Stimulated activated CD8-positive, alpha-beta memory T cell treated with anti-CD3 and anti-CD28 coated beads, Interleukin-15, amount 100 ng/mL, for 1 hour (primary cell): Measurements from ENCODE around the gene PSAPL1.

Experiments
- DNase-seq: peaks from one replicate; pipeline ENCODE4 v3.0.0-alpha.2; 2020; ENCODE audit warnings: low read depth

The PSAPL1 gene

DNA sequence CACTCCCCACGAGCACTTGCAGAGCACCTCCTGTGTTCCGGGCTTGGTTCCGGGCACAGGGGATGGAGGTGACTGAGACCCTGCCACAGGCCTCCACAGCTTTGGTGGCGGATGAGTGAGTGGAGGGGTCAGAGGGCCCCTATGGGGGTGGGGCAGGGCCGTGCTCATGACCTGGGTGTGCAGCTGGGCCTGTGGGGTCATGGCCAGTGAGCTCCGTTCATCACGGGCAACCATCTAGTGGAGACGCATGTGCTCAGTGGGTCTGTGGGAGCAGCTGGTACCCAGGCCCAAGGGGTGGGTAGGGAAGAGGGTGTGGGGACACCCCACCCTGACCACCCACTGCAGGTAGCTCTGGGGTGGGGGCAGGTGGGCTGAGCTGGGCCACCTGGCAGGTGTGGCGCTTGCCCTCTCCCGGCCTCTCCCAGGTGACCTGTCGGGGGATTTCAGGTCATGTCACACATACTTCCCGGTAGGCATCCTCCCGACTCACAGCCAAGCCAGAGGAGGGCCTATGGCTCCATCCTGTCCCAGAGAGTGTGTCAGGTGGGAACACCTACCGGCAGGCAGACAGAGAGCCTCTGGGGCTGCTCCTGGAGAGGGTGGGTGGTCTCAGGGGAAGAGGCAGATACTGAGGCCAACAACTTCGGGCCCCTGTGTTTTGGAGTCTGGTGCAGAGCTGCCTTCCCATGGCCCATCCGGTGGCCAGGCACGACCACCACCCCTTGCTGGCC is 3.6 kb downstream of the PSAPL1 start:
- DNase-seq = no peak

DNA sequence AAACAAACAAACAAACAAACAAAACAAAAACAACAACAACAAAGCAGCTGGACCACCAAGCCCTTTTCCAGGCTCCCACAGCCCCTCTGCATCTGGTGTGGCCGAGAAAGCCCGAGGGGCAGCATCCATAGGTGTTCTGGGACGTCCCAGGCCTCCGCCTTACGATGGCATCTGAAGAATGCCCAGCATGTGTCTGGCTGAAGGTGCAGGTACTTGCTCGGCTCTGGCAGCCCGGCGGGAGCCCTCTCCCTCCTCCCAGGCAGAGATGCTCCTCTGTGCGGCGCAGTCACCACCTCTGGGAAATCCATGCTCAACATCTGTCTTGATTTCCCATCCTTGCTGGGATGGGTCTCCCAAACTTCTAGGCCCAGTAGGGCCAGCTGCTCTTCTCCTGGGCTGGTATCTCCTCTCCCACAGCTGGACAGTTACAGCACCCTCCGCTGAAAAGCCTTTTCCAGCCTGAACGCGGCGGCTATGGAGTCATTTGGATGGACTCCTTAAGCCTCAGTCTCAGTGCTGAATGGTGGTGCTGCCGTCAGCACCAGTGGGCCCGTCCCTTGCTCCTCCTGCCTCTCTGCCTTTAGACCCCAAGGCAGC is 4.3 kb downstream of the PSAPL1 start:
- DNase-seq = no peak

DNA sequence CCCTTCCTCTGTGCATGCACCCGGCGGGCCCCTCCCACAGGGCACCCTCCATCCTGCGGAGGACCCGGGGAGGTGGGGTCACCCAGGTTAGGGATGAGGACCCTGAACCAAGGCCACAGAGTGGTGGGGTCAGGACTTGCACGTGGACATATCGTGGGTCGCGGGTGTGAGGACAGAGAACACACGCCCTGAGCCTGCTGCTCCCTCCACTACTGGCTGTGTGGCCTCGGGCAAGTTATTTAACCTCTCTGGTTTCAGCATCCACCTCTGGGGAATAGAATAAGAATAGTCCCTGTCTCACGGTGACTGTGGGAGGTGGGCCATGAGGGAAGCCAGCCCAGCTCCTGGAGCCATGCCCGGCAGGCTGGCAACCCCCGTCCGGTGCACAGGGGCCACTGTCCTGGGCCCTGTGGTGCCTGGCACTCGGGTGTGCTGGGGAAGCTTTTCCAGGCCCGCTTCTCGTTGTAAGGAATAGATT is 5.1 kb downstream of the PSAPL1 start:
- no peak for DNase-seq

GRCh38 chr4:7429069-7429416 is 5.7 kb downstream of the PSAPL1 start:
- DNase-seq = no peak

GRCh38 chr4:7428261-7429068 is 6.3 kb downstream of the PSAPL1 start:
- no peak for DNase-seq

DNA sequence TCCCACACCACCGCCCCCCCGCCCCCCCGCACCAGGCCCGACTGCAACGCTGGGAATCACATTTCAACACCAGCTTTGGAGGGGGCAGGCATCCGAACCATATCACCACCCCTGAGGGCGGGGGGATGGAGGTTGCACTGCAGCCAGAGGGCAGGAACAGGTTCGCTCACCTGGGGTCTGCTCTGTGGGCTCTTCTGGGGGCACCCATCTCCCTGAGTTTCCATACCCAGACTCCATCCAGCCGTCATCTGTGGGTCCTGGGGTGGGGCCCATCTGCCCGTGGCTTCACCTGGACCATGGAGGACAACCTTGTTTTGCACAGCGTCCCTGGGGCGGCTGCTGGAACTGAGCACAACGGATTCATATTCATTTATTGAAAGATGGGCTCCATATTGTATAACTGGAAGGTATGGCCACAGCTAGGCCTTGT is 6.9 kb downstream of the PSAPL1 start:
- no peak for DNase-seq

GRCh38 chr4:7427361-7427760 is 7.4 kb downstream of the PSAPL1 start:
- no peak for DNase-seq

- DNase-seq = no peak
Observed at GRCh38 chr4:7426525-7427171, 8.1 kb downstream of the PSAPL1 start.

- DNase-seq = no peak
Observed at GRCh38 chr4:7425591-7426468, 8.9 kb downstream of the PSAPL1 start.

- DNase-seq = no peak
Observed at GRCh38 chr4:7425124-7425523, 9.6 kb downstream of the PSAPL1 start.

DNA sequence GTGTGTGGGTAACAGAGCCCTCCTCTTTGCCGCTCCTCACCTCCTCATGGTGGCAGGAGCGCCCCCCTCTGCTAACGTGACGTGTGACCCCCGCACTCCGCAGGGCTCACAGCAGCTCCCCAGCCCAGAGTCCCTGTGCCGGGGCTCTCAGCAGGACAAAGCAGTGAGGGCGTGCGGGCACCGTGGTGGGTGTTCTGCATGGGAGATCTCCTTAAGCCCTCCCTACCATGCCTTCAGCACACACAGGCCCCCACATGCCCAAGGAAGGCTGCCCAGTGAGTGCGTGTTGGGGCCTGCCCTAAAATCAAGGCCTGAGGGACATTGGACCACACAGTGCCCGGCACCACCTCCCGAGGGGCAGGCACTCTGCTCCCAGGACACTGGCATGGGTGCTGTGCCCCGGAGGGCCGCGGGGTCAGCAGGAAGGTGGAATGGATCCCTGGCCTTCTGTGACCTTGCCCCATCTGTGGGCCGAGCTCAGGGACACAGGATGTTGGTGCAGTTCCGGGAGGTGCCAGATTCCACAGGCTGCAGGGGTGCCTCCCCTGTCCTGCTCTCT is 10.1 kb downstream of the PSAPL1 start:
- DNase-seq = no peak

- DNase-seq = no peak
Observed at GRCh38 chr4:7423801-7424552, 10.8 kb downstream of the PSAPL1 start.

- no peak for DNase-seq
Observed at GRCh38 chr4:7423391-7423790, 11.3 kb downstream of the PSAPL1 start.

- no peak for DNase-seq
Observed at GRCh38 chr4:7422898-7423180, 11.9 kb downstream of the PSAPL1 start.

GRCh38 chr4:7422151-7422897 is 12.4 kb downstream of the PSAPL1 start:
- no peak for DNase-seq

DNA sequence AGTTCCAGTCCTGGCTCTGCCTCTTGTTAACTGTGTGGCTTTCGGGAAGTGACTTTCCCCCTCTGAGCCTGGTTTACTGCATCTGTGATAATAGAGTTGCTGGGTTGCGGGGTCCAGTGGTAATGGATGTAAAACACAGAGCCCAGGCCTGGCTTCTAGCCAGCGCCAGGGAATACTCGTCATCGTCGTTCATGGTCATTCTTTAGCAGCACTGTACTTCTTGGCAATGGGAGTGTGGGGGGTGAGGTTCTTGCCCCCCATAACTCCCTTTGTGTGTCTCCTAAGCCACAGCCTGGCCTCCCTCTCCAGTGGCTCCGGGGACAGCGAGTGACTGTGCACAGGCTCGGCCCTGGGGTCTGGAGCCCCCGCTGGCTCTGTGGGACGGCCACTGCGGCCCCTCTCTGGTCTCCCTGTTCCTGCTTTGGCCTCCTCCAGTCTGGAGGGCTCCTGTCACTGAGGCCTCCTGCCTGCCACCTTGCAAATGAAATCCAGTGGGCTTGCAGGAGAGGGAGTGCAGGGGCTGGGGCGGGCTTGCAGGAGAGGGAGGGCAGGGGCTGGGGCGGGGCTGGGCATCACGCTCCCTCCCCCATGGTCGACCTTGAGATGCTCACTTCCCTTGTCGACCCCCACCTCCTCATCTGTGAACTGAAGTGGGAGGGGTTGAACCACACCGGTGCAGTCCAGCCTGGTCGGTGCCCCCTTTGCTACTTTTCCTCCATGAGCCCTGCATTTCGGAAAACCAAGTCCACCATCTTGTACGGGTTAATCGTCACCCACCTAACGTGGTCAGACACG is 13.2 kb downstream of the PSAPL1 start:
- DNase-seq = no peak

- DNase-seq = no peak
Observed at GRCh38 chr4:7420661-7421040, 14.1 kb downstream of the PSAPL1 start.

DNA sequence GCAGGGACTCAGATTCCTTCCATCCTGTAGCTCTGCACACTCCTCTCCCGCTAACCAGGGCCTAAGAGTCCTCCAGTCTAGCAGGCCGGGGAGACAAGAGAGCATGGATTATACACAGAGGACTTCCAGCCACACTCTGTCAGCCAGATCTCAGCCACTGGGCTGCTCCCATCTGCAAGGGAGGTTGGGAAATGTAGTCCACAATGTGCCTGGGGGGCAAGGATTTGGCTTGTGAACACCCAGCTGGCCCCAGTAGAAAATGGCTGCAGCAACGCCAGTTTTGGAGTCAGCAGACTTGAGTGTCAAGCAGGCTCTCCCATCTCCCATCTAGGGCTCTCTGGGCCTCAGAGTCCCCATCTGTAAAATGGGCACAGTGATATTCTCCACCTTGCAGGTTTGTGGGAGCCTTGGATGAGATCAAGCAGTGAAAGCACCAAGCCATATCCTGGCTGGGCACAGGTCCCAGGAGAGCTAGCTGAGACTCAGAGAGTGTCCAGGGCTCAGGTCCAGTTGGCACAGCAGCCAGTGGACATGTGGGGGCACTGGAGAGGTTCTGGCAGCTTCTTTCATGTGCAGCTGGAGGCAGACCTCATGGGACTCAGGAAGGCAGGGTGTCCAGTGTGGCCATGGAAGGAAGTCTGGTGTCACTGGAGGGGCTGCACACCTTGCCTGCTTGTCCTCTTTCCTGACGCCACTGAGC is 14.6 kb downstream of the PSAPL1 start:
- DNase-seq = no peak
